ENCODE data around the gene PRSS16. TPM values are rescaled to one million over a fixed set of nuclear protein-coding genes. Genes with fewer than 3 reads are reported as not detected.

PRSS16 gene
- polyA plus RNA-seq, 4 donors, result 17.1 to 31.6 (median 21.6) TPM

Other genes starting within 250 kb of the PRSS16 start
- gene POM121L2, start 64.6 kb downstream of the PRSS16 start, polyA plus RNA-seq, result not detected
- 1 to 10 TPM in 2 of 4 donors, under 1 TPM in 1, not detected in 1; 0.27 to 5.1 (median 1.2) TPM for gene ZNF391, start 141.1 kb downstream of the PRSS16 start, polyA plus RNA-seq
- gene ZNF184, start 225.4 kb downstream of the PRSS16 start, polyA plus RNA-seq, result 1 to 10 TPM; 1.6 to 7.3 (median 2.8) TPM

Data from small intestine (tissue), 4 donors.